ENCODE data around the gene UQCR11. TPM values are rescaled to one million over a fixed set of nuclear protein-coding genes. Genes with fewer than 3 reads are reported as not detected.

The UQCR11 gene
- total RNA-seq, 1 donor from 2014 or later = 203 TPM

DNA sequence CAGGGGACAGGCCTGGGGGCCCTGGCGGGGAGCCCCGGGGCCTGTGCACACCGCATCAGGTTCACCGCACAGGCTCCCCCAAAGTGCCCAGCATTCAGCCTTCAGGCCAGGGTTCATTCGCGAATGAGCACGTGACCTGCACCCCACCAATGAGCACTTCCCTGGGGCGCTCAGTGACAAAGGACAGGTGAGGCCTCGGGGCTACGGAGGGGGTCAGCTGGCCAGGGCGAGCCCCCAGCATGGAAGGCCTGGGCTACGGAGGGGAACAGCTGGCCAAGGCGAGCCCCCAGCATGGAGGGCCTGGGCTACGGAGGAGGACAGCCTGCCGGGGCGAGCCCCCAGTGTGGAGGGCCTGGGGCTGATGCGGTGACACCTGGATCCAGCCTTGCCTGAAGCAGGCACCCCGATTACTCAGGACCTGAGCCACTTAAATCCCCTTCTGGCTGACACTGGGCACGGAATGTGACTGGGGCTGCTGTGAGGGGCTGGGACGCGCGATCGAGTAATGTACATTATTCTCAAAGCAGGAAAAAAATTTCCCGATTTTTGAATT, 24.1 kb upstream of the UQCR11 start:
- TF ChIP-seq, protein P1, sequence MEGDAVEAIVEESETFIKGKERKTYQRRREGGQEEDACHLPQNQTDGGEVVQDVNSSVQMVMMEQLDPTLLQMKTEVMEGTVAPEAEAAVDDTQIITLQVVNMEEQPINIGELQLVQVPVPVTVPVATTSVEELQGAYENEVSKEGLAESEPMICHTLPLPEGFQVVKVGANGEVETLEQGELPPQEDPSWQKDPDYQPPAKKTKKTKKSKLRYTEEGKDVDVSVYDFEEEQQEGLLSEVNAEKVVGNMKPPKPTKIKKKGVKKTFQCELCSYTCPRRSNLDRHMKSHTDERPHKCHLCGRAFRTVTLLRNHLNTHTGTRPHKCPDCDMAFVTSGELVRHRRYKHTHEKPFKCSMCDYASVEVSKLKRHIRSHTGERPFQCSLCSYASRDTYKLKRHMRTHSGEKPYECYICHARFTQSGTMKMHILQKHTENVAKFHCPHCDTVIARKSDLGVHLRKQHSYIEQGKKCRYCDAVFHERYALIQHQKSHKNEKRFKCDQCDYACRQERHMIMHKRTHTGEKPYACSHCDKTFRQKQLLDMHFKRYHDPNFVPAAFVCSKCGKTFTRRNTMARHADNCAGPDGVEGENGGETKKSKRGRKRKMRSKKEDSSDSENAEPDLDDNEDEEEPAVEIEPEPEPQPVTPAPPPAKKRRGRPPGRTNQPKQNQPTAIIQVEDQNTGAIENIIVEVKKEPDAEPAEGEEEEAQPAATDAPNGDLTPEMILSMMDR (IDR thresholded peaks at IDR 0.05) = no peak
- no peak for DNase-seq (ENCODE audit: extremely low spot score, unreplicated experiment)
- no peaks in the 10 kb centered on the region for H3K4me1 Mint-ChIP-seq (ENCODE audit: unreplicated experiment)
- no peaks in the 10 kb centered on the region for H3K9me3 Mint-ChIP-seq (ENCODE audit: unreplicated experiment)
- no peak overlapping the region for H3K27ac Mint-ChIP-seq (ENCODE audit: unreplicated experiment)
- H3K27me3 Mint-ChIP-seq (ENCODE audit: unreplicated experiment) = no peaks in the 10 kb centered on the region
- H3K36me3 Mint-ChIP-seq (ENCODE audit: unreplicated experiment) = peaks cover 16% of the 10 kb centered on the region
- H3K4me3 Mint-ChIP-seq (ENCODE audit: unreplicated experiment) = no peak overlapping the region

DNA sequence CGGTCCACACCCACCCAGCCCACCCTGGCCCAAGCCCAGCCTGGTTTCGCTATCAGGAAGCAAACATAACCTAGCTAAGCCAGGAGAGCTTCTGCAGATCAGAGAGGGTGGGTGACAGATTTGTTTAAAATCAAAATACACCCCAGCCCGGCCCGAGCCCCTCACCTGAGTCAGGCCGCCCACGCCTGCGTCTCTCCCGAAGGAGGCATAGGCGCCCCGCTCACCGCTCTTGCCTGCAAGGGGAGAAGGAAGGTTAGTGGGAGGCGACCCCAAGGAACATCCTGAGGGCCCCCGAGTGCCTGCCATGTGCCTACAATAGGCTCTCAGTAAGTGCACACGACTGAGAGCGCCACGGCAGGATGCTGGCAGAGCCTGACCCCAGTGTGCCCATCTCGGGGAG, 21.9 kb upstream of the UQCR11 start:
- H3K27ac Mint-ChIP-seq (ENCODE audit: unreplicated experiment) = no peak overlapping the region
- H3K4me3 Mint-ChIP-seq (ENCODE audit: unreplicated experiment) = no peak overlapping the region
- no peak for DNase-seq (ENCODE audit: extremely low spot score, unreplicated experiment)
- H3K36me3 Mint-ChIP-seq (ENCODE audit: unreplicated experiment) = peaks cover 18% of the 10 kb centered on the region
- H3K4me1 Mint-ChIP-seq (ENCODE audit: unreplicated experiment) = no peaks in the 10 kb centered on the region
- no peaks in the 10 kb centered on the region for H3K9me3 Mint-ChIP-seq (ENCODE audit: unreplicated experiment)
- TF ChIP-seq, protein P1 (IDR thresholded peaks at IDR 0.05) = no peak
- H3K27me3 Mint-ChIP-seq (ENCODE audit: unreplicated experiment) = no peaks in the 10 kb centered on the region

DNA sequence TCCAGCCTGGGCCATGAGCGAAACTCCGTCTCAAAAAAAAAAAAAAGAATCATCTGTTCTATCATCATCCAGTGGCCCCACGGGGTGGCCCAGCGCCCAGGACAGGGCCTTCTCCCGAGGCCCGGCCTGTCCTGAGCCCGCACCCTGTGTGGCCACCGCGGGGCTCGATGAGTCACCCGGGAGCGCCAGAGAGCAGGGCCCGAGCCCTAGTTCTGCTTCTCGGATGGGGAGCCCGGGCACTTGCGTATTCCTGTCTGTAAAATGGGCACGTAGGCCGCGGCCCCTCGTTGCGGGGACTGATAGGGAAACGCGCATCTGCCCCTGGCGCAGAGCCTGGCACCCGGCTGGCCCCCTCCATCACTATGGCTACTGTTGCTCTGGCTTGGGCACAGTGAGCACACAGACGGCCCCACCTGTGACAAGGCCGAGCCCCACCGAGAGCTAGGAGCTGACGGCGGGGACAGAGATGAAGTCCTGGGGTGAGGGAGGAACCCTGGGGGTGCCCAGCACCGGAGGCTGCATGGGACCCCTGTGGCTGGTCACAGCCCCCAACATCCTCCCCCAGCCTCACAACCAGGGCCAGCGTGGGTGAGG, 21.3 kb upstream of the UQCR11 start:
- no peak for DNase-seq (ENCODE audit: extremely low spot score, unreplicated experiment)
- Mint-ChIP-seq H3K4me3 (ENCODE audit: unreplicated experiment) (no peak overlapping the region), H3K27ac (ENCODE audit: unreplicated experiment) (no peak overlapping the region), H3K27me3 (ENCODE audit: unreplicated experiment) (no peaks in the 10 kb centered on the region), H3K9me3 (ENCODE audit: unreplicated experiment) (no peaks in the 10 kb centered on the region), H3K36me3 (ENCODE audit: unreplicated experiment) (peaks cover 18% of the 10 kb centered on the region), H3K4me1 (ENCODE audit: unreplicated experiment) (no peaks in the 10 kb centered on the region)
- TF ChIP-seq, protein P1 (IDR thresholded peaks at IDR 0.05) = no peak

GRCh38 chr19:1624458-1624857, 19.2 kb upstream of the UQCR11 start:
- H3K9me3 Mint-ChIP-seq (ENCODE audit: unreplicated experiment) = no peaks in the 10 kb centered on the region
- H3K27me3 Mint-ChIP-seq (ENCODE audit: unreplicated experiment) = no peaks in the 10 kb centered on the region

DNA sequence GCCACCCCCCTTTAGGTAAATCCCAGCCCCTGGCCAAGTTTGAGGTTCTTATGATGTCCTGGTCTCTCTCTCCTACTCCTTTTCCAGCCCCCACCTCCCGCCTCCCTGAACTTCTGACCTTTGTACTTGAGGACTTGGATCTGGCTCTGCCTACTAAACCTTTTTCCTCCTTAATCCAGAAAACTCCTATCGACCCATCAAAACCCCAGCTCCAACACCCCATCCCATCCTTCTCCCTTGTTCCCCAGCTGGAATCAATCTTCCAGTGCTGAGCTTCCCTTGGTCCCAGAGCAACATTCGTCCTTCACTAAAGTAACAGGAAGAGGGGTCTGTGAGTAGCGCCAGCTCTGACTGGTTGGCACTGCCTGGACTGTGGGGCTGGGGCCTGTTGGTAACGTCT, 17.3 kb upstream of the UQCR11 start:
- Mint-ChIP-seq H3K36me3 (ENCODE audit: unreplicated experiment) (peaks cover 22% of the 10 kb centered on the region), H3K9me3 (ENCODE audit: unreplicated experiment) (no peaks in the 10 kb centered on the region), H3K4me3 (ENCODE audit: unreplicated experiment) (no peak overlapping the region), H3K4me1 (ENCODE audit: unreplicated experiment) (no peaks in the 10 kb centered on the region), H3K27me3 (ENCODE audit: unreplicated experiment) (no peaks in the 10 kb centered on the region), H3K27ac (ENCODE audit: unreplicated experiment) (no peak overlapping the region)
- DNase-seq (ENCODE audit: extremely low spot score, unreplicated experiment) = no peak
- TF ChIP-seq, protein P1 (IDR thresholded peaks at IDR 0.05) = no peak

More at GRCh38 chr19:1624458-1624857, 19.2 kb upstream of the UQCR11 start:
- TF ChIP-seq, protein P1 (IDR thresholded peaks at IDR 0.05) = peak; percentile 66
- H3K4me3 Mint-ChIP-seq (ENCODE audit: unreplicated experiment) = no peak overlapping the region
- no peaks in the 10 kb centered on the region for H3K4me1 Mint-ChIP-seq (ENCODE audit: unreplicated experiment)
- no peak overlapping the region for H3K27ac Mint-ChIP-seq (ENCODE audit: unreplicated experiment)
- DNase-seq (ENCODE audit: extremely low spot score, unreplicated experiment) = no peak
- peaks cover 17% of the 10 kb centered on the region for H3K36me3 Mint-ChIP-seq (ENCODE audit: unreplicated experiment)
